ENCODE data around the gene COA8. TPM values are rescaled to one million over a fixed set of nuclear protein-coding genes. Genes with fewer than 3 reads are reported as not detected.
A peak's percentile ranks its signal among the peaks of the same experiment; 100 is the strongest.

Gene COA8
- total and polyA plus RNA-seq, 2 of the 13 experiments (the other 11 are each of a cell fraction or from before 2014, with no cell fraction given), result 10.9 to 25.1 TPM

- TF ChIP-seq ZNF672 (CRISPR knock-in tag; IDR thresholded peaks at IDR 0.05) (0 out of 2 replicates have a peak, but pooled peaks have one; percentile 69), ZFP82 (CRISPR knock-in tag; IDR thresholded peaks at IDR 0.05; ENCODE audit: borderline replicate concordance) (peak; percentile 12; the same call in 1 of the 2 replicates), ZNF343 (CRISPR knock-in tag; IDR thresholded peaks at IDR 0.05) (0 out of 2 replicates have a peak, but pooled peaks have one; percentile 39), GMEB1 (CRISPR knock-in tag; IDR thresholded peaks at IDR 0.05; ENCODE audit: borderline replicate concordance) (no peak), ASH2L (IDR thresholded peaks at IDR 0.05; ENCODE audit: insufficient read length, low read depth, low read length) (peak; percentile 20), ARID5B (CRISPR knock-in tag; IDR thresholded peaks at IDR 0.05) (no peak), ZFX (CRISPR knock-in tag; IDR thresholded peaks at IDR 0.05; ENCODE audit: low read depth) (peak; percentile 29; the same call in 1 of the 2 replicates), GFI1 (CRISPR knock-in tag; IDR thresholded peaks at IDR 0.05; ENCODE audit: borderline replicate concordance) (no peak), ZBTB38 (CRISPR knock-in tag; IDR thresholded peaks at IDR 0.05) (peak; percentile 60), AGO2 (optimal IDR thresholded peaks at IDR 0.05; ENCODE audit: low read depth, low read length) (peak; percentile 55), TBL1XR1 (IDR thresholded peaks at IDR 0.05; ENCODE audit: borderline replicate concordance, low read length, partially characterized antibody) (no peak), SCMH1 (CRISPR knock-in tag; IDR thresholded peaks at IDR 0.05; ENCODE audit: borderline replicate concordance) (no peak), HOXA3 (CRISPR knock-in tag; IDR thresholded peaks at IDR 0.05) (peak; percentile 49; the same call in 1 of the 2 replicates), ZNF687 (CRISPR knock-in tag; IDR thresholded peaks at IDR 0.05) (peak; percentile 75), ZBTB7A (CRISPR knock-in tag; IDR thresholded peaks at IDR 0.05) (0 out of 2 replicates have a peak, but pooled peaks have one; percentile 17), ZNF263 (CRISPR knock-in tag; IDR thresholded peaks at IDR 0.05) (no peak), AGO1 (IDR thresholded peaks at IDR 0.05; ENCODE audit: low read depth, low read length, poor library complexity, severe bottlenecking) (peak; percentile 11), GABPB1 (CRISPR knock-in tag; IDR thresholded peaks at IDR 0.05) (0 out of 2 replicates have a peak, but pooled peaks have one; percentile 14), NFKB2 (CRISPR knock-in tag; IDR thresholded peaks at IDR 0.05; ENCODE audit: borderline replicate concordance) (peak; percentile 53; the same call in 1 of the 2 replicates)
These were observed 40.7 kb upstream of the COA8 start (continued) for GRCh38 chr14:103521951-103522563.

All from HepG2 (cell line).